B cell (primary cell): ENCODE measurements around the gene KPNB1. TPM values are rescaled to one million over a fixed set of nuclear protein-coding genes. Genes with fewer than 3 reads are reported as not detected.

Experiments used
- ATAC-seq: fragments of 200-7000 bp; cut with Tn5 transposase; one replicate; pipeline ENCODE4 v1.10.0; 2021; ENCODE audit warnings: low read depth, mild to moderate bottlenecking, moderate number of reproducible peaks, moderate library complexity
- CTCF ChIA-PET: fragments of 350-600 bp; sonication (Branson Sonifier 250); formaldehyde crosslinking; loops from one replicate; lab custom pipeline; 2021; ENCODE audit warnings: antibody characterized with exemption, inconsistent platforms; lab: Charles Lee
- POLR2A ChIA-PET: fragments of 350-600 bp; sonication (Branson Sonifier 250); formaldehyde crosslinking; loops from one replicate; lab custom pipeline; 2021; ENCODE audit warnings: antibody characterized with exemption; lab: Charles Lee
- DNase-seq: peaks from one replicate; pipeline ENCODE4 v3.0.0; 2013
- H2AFZ ChIP-seq: 2 replicates; pipeline ENCODE4 v1.6.1; 2012; ENCODE audit warnings: mild to moderate bottlenecking, low read depth, low read length; ENCODE audit not compliant: insufficient read depth, poor library complexity, severe bottlenecking
- H3K27ac ChIP-seq, 2 donors: 1 replicate in 1 of 2; 2 replicates in 1 of 2; pipeline ENCODE4 v1.5.1; 2012 to 2013; ENCODE audit warnings: low read length in 2 of 2, mild to moderate bottlenecking in 2 of 2, moderate library complexity in 1 of 2
- H3K27me3 ChIP-seq, 4 experiments: fragments of 200-600 bp in 1 of 4; sonication (generic) in 1 of 4; replicated peaks in 1 of 4; 1 replicate in 2 of 4; 2 replicates in 2 of 4; pipeline versions ENCODE4 v1.6.1 to v1.7.0; 2013 to 2016; ENCODE audit warnings: low read length in 3 of 4, mild to moderate bottlenecking in 2 of 4, mixed read lengths in 1 of 4, moderate library complexity in 1 of 4; ENCODE audit not compliant: insufficient read depth in 4 of 4, control insufficient read depth in 3 of 4; ENCODE audit errors: control extremely low read depth in 1 of 4
- H3K36me3 ChIP-seq, 2 experiments: replicated peaks in 1 of 2; 1 replicate in 1 of 2; 2 replicates in 1 of 2; pipeline versions ENCODE4 v1.6.1 to v1.7.1; 2013; ENCODE audit warnings: low read length in 1 of 2; ENCODE audit not compliant: insufficient read depth in 2 of 2, control insufficient read depth in 1 of 2; ENCODE audit errors: control extremely low read depth in 1 of 2, extremely low read depth in 1 of 2
- H3K4me1 ChIP-seq, 2 donors: fragments of 200-600 bp in 1 of 2; sonication (generic) in 1 of 2; 1 replicate in 1 of 2; 2 replicates in 1 of 2; pipeline versions ENCODE4 v1.5.1 to v1.6.1; 2013 to 2017; ENCODE audit warnings: low read length in 2 of 2; ENCODE audit not compliant: control insufficient read depth in 2 of 2, insufficient read depth in 2 of 2
- H3K4me2 ChIP-seq: replicated peaks from 2 replicates; pipeline ENCODE3; 2012; ENCODE audit warnings: mild to moderate bottlenecking, low read depth, low read length; ENCODE audit not compliant: poor library complexity, severe bottlenecking
- H3K4me3 ChIP-seq, 5 experiments: fragments of 200-600 bp in 1 of 5; sonication (generic) in 1 of 5; 1 replicate in 3 of 5; 2 replicates in 2 of 5; pipeline versions ENCODE4 v1.5.1 to v1.7.0; 2011 to 2016; ENCODE audit warnings: low read length in 4 of 5, mild to moderate bottlenecking in 4 of 5, low read depth in 2 of 5, control low read depth in 1 of 5, moderate library complexity in 1 of 5; ENCODE audit not compliant: insufficient read depth in 1 of 5; ENCODE audit errors: control extremely low read depth in 1 of 5, extremely low read depth in 1 of 5
- H3K79me2 ChIP-seq: fragments of 200-600 bp; sonication (generic); one replicate; pipeline ENCODE4 v1.6.0; 2016; ENCODE audit warnings: low read length; ENCODE audit not compliant: control insufficient read depth, insufficient read depth
- H3K9ac ChIP-seq: fragments of 200-600 bp; sonication (generic); 2 replicates; pipeline ENCODE4 v1.6.1; 2017; ENCODE audit warnings: mild to moderate bottlenecking, low read length, moderate library complexity
- H3K9me3 ChIP-seq, 3 donors: one replicate each; pipeline versions ENCODE4 v1.6.1 to v1.7.1; 2013; ENCODE audit warnings: low read length in 2 of 3; ENCODE audit not compliant: control insufficient read depth in 2 of 3, insufficient read depth in 1 of 3; ENCODE audit errors: control extremely low read depth in 1 of 3
- H4K20me1 ChIP-seq: 2 replicates; pipeline ENCODE4 v1.6.0; 2012; ENCODE audit warnings: mild to moderate bottlenecking, low read length; ENCODE audit not compliant: insufficient read depth, control insufficient read depth, poor library complexity, severe bottlenecking
- H3K27ac Mint-ChIP-seq: one replicate; pipeline ENCODE4 v1.8.0; 2021; ENCODE audit warnings: mixed read lengths
- H3K27me3 Mint-ChIP-seq: one replicate; pipeline ENCODE4 v1.8.0; 2021; ENCODE audit warnings: mixed read lengths
- H3K4me1 Mint-ChIP-seq: one replicate; pipeline ENCODE4 v1.8.0; 2021; ENCODE audit warnings: mixed read lengths
- H3K4me3 Mint-ChIP-seq: one replicate; pipeline ENCODE4 v1.8.0; 2021; ENCODE audit warnings: mixed read lengths
- H3K9me3 Mint-ChIP-seq: one replicate; pipeline ENCODE4 v1.8.0; 2022; ENCODE audit warnings: mixed read lengths; ENCODE audit not compliant: insufficient read depth
- EZH2 ChIP-seq: IDR thresholded peaks from 2 replicates; pipeline ENCODE4 v1.6.1; 2012; ENCODE audit warnings: borderline replicate concordance, low read depth, mild to moderate bottlenecking, moderate library complexity, low read length; ENCODE audit not compliant: insufficient read depth, poor library complexity, severe bottlenecking
- WGBS: methylation state at CpG from one replicate; pipeline ENCODE4 v1.1.5; 2013; ENCODE audit warnings: missing lambda C conversion rate; ENCODE audit not compliant: insufficient coverage; 5-methylcytosine and 5-hydroxymethylcytosine counted together
- intact Hi-C: fragments of 100-400 bp; cut with micrococcal nuclease; formaldehyde crosslinking; loops from one replicate; pipeline ENCODE4 v1.10.0; 2022
- polyA plus RNA-seq: library from polyadenylated mRNA; depleted of rRNA; stranded (reverse); fragments of >200 nt; gene quantifications from 2 replicates; pipeline ENCODE4 v1.2.3, GENCODE V29; 2012
- total RNA-seq, 2 donors: library from RNA; stranded (reverse); fragments of 120-200 nt in 1 of 2; gene quantifications; 1 replicate in 1 of 2; 2 replicates in 1 of 2; pipeline versions ENCODE4 v1.2.3 to v1.2.4, GENCODE V29; 2013 to 2022
- TF ChIP-seq, protein P1 (sequence below): fragments of 200-600 bp; IDR thresholded peaks from one replicate; pipeline ENCODE4 v1.8.0; 2022; ENCODE audit warnings: antibody characterized with exemption, mild to moderate bottlenecking

KPNB1 gene
- total and polyA plus RNA-seq, 2 donors (not counting 1 experiment from before 2014, with no cell fraction given), result 60.6 to 278 TPM

- no peak overlapping the region for H2AFZ ChIP-seq
- no peak for DNase-seq
- peaks cover 27 to 83% of the 10 kb centered on the region in 2 experiments for H3K36me3 ChIP-seq
- H3K9me3 ChIP-seq, result no peaks in the 10 kb centered on the region
- CTCF ChIA-PET, result interaction anchor here (0.8 to 6.3 kb wide), 17 partner anchors 9 to 562 kb away, joined by 3 to 108 read pairs (median 7); partner anchors contain the start of genes KPNB1, SCRN2 and TBX21
- H3K9ac ChIP-seq, result no peak overlapping the region
- WGBS, result 100% methylated on average over 2 of the region's 3 CpGs
- peaks cover 30 to 35% of the 10 kb centered on the region in 2 donors for H3K4me1 ChIP-seq
- Mint-ChIP-seq H3K4me3 (no peak overlapping the region), H3K27me3 (no peaks in the 10 kb centered on the region), H3K4me1 (peaks cover 32% of the 10 kb centered on the region), H3K27ac (no peak overlapping the region), H3K9me3 (no peaks in the 10 kb centered on the region)
- POLR2A ChIA-PET, result no interaction called here
- H3K4me3 ChIP-seq, result no peak overlapping the region
- no peak for ATAC-seq
- H3K27ac ChIP-seq, result no peak overlapping the region
- no peaks in the 10 kb centered on the region for H3K27me3 ChIP-seq
- TF ChIP-seq, protein P1, sequence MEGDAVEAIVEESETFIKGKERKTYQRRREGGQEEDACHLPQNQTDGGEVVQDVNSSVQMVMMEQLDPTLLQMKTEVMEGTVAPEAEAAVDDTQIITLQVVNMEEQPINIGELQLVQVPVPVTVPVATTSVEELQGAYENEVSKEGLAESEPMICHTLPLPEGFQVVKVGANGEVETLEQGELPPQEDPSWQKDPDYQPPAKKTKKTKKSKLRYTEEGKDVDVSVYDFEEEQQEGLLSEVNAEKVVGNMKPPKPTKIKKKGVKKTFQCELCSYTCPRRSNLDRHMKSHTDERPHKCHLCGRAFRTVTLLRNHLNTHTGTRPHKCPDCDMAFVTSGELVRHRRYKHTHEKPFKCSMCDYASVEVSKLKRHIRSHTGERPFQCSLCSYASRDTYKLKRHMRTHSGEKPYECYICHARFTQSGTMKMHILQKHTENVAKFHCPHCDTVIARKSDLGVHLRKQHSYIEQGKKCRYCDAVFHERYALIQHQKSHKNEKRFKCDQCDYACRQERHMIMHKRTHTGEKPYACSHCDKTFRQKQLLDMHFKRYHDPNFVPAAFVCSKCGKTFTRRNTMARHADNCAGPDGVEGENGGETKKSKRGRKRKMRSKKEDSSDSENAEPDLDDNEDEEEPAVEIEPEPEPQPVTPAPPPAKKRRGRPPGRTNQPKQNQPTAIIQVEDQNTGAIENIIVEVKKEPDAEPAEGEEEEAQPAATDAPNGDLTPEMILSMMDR, result no peak
- no peak for TF ChIP-seq EZH2
- H3K4me2 ChIP-seq, result no peak overlapping the region
- peaks cover 19% of the 10 kb centered on the region for H4K20me1 ChIP-seq
- intact Hi-C loops, result loop anchor here (2.0 kb wide), 1 partner anchor 33 kb away; no protein-coding TSS in a partner anchor
- peaks cover 66% of the 10 kb centered on the region for H3K79me2 ChIP-seq
These were observed 15.9 kb downstream of the KPNB1 start for GRCh38 chr17:47665655-47666054.

GRCh38 chr17:47669081-47669480 lies 19.4 kb downstream of the KPNB1 start:
- no peaks in the 10 kb centered on the region for H3K27me3 Mint-ChIP-seq
- CTCF ChIA-PET, result no interaction called here

More at GRCh38 chr17:47669081-47669480, 19.4 kb downstream of the KPNB1 start:
- Histone ChIP-seq H2AFZ (no peak overlapping the region), H3K9ac (no peak overlapping the region), H3K4me3 (no peak overlapping the region), H3K27me3 (no peaks in the 10 kb centered on the region), H3K27ac (no peak overlapping the region), H4K20me1 (peaks cover 31% of the 10 kb centered on the region), H3K4me2 (no peak overlapping the region), H3K79me2 (peaks cover 43% of the 10 kb centered on the region), H3K4me1 (peaks cover 14 to 15% of the 10 kb centered on the region in 2 donors), H3K36me3 (peaks cover 29 to 89% of the 10 kb centered on the region in 2 experiments), H3K9me3 (no peaks in the 10 kb centered on the region)
- WGBS, result 100% methylated on average over 1 of the region's 4 CpGs
- Mint-ChIP-seq H3K4me3 (no peak overlapping the region), H3K9me3 (no peaks in the 10 kb centered on the region), H3K4me1 (peaks cover 17% of the 10 kb centered on the region), H3K27ac (no peak overlapping the region)
- TF ChIP-seq EZH2, result no peak
- TF ChIP-seq, protein P1, result no peak
- POLR2A ChIA-PET, result no interaction called here
- ATAC-seq (no peak), DNase-seq (no peak)
- intact Hi-C loops, result no loop called here
